HG03280 (cell line): Measurements from ENCODE around the gene CCSER2.
"Not testable (repeated sequence)": the region's sequence is repeated elsewhere in the genome, so short reads cannot be mapped to it uniquely, and the experiment has no call there.

ENCODE experiments used
- ATAC-seq: cut with Tn5 transposase; IDR thresholded peaks from one replicate; pipeline ENCODE4 v1.9.1; 2021; ENCODE audit warnings: mild to moderate bottlenecking, moderate library complexity; ENCODE audit not compliant: unreplicated experiment

The CCSER2 gene, protein sequence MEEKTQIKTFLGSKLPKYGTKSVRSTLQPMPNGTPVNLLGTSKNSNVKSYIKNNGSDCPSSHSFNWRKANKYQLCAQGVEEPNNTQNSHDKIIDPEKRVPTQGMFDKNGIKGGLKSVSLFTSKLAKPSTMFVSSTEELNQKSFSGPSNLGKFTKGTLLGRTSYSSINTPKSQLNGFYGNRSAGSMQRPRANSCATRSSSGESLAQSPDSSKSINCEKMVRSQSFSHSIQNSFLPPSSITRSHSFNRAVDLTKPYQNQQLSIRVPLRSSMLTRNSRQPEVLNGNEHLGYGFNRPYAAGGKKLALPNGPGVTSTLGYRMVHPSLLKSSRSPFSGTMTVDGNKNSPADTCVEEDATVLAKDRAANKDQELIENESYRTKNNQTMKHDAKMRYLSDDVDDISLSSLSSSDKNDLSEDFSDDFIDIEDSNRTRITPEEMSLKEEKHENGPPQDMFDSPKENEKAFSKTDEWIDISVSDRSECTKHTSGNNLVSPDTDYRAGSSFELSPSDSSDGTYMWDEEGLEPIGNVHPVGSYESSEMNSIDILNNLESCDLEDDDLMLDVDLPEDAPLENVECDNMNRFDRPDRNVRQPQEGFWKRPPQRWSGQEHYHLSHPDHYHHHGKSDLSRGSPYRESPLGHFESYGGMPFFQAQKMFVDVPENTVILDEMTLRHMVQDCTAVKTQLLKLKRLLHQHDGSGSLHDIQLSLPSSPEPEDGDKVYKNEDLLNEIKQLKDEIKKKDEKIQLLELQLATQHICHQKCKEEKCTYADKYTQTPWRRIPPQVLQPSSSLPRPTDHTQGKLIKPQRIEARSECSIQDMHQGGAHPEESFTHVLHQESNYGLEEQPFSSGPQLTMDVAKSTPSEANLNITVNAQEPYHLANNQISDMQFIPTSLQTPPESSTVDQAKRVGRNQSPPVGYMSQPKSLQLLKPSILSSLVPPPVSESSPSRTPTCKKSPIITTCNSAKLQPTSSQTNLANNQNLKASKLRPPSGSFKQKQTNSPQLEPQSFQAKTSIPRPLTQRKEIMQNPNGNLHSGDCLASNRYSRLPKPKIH

DNA sequence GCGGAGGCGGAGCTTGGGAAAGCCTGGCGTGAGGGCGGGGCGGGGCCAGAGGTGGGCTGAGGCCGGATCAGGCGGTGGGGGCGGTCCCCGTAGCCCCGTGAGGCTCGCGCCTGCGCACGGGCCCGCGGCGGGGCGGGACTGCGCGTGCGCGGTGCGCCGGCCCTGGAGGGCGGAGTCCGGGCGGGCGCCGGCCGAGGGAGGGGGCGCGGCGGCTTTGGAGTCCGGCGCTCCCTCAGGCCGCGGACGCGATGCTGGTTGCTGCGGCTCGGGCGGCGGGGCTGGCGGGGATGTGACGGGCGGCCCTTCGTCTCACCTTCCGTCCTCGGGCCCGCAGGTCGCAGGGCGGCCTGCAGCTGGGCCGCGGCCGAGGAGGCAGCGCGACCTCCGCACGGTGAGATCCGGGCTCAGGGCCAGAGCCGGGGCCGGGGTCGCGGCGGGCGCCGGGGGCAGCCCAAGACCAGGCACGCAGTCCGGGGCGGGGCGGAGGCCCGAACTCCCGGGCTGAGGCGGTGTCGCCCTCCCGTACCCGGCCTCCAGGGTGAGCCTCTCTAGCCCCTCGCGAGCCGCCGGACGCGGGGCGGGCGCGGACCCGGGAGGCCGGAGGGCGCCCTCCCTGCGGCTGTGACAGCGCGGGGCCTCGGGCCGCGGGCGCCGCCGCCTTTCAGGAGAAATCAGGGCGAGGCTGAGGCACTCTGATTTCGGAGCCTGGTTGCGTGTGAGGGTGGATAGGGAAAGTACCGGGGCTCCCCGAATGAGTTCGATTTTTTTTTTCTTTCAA lies at the start of gene CCSER2:
Gene CCSER2 (plus strand): TSS at position 172 of the 778 bp plus-strand sequence. CDS start 42,464 bp downstream, outside the sequence.
- peak; percentile 68 for ATAC-seq

DNA sequence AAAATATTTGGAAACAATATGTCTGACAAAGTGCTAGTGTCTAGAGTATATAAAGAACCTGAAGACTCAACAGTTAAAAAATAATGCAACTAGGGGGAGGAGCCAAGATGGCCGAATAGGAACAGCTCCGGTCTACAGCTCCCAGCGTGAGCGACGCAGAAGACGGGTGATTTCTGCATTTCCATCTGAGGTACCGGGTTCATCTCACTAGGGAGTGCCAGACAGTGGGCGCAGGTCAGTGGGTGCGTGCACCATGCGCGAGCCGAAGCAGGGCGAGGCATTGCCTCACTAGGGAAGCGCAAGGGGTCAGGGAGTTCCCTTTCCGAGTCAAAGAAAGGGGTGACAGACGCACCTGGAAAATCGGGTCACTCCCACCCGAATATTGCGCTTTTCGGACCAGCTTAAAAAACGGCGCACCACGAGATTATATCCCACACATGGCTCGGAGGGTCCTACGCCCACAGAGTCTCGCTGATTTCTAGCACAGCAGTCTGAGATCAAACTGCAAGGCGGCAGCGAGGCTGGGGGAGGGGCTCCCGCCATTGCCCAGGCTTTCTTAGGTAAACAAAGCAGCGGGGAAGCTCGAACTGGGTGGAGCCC lies 48.4 kb upstream of the CCSER2 start:
- not testable (repeated sequence) for ATAC-seq

DNA sequence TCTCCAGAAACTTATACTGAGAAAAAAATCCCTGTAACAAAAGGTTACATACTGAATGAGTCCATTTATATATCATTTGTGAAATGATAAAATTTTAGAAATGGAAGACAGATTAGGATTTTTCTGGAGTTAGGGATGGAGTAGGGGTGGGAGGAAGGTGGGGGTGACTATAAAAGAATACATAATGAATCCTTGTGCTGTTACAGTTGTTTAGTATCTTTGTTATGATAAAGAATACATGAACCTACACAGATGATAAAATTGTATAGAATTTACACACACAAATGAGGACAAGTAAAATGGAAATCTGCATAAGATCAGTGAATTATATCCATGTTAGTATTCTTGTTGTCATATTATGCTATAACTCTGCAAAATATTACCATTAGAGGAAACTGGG lies 41.7 kb upstream of the CCSER2 start:
- no peak for ATAC-seq

DNA sequence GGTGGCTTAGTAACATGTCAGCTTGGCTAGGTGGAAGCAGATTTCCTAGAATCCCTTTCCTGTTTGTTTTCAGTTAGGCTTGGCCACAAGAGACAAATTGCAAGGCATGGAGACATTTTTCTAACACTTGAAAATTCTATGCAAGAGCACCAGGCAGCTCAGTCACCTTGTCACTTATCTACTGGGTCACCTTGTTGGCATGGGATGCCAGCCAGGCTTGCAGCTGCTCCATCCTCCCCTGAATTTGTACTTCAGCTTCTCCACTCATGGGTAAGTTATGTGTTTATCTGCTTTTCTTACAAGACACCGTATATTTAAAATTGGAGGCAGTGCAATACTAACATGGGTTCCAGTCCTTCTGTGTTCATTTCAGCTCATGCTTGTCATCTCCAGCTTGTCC lies 40.2 kb upstream of the CCSER2 start:
- ATAC-seq, result no peak

DNA sequence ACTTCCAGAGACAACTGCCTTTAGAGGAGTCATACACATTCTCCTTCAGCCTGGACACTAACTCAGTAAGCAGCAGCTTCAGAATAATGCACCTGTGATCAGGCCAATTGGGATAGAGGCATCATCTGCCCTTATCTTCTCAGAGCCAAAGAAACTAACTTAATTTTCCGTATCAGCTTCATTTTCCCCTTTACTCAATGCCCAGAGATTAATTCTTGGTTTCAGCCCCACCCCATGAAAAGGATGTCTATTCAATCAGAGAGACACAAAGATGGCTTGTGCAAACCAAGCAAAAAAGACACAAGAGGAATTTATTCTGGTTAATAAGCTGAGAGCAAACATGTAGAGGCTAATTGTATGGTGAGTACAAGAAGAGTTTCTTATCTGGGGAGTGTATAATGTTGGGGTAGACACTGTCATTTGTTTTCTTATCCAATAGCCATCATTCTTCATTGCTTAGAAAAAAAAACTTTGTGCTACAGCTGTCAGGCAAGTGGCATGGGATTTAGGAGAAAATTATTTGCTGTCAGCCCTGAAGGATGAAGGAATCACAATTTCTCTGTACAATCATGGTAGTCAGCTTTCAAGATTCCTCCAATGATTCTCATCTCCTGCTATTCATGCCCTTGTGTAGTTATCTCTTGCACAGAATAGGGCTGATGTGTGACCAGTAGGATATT lies 38.7 kb upstream of the CCSER2 start:
- ATAC-seq, result no peak

DNA sequence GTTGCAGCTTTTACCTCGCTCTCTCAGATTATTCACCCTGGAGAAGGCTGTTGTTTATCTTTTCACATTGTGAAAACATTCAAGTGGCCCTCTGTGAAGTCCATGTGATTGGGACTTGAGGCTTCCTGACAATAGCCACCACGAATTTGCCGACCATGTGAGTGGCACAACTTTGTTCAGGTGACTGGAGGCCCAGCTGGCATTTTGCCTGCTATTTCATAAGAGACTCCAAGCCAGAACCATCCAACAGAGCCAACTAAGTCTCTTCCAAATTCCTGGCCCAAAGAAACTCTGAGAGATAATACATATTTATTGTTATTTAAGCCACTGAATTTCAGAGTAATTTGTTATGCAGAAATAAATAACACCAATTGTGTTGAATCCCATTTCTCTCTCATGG lies 38.2 kb upstream of the CCSER2 start:
- ATAC-seq, result no peak

DNA sequence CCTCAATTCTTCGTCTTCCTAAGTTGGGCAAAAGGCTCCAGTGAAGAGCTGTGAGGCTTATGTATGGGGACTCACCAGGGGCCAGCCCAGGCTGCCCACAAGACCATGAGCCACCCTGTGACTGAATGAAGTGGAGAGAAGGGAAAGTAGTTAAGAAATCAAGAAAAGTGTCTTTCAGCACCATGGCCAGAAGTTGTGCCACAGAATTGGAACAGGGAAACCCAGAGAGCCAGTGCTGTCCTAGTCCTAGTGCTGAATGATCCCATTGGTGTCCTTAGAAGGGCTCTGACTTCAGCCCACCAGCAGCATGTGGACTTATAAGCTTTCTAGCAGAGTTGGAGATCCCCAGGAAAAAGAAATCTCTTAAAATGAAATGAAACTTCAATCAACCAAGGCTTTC lies 37.0 kb upstream of the CCSER2 start:
- no peak for ATAC-seq

DNA sequence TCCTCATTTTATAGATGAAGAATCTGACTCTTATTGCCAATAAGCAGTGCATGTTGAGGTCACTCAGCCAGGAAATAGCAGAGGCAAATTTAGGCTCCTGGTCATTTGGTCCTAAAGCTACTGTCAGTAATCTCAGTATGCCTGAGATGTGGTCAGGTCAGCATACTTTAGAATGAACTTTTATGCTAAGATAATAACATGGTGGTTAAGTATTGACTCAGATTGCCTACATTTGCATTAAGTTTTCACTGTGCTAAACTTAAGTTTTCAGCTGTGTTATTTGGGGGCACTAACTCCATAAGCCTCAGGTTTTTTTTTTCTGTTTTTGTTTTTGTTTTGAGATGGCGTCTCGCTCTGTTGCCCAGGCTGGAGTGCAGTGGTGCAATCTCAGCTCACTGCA lies 35.9 kb upstream of the CCSER2 start:
- ATAC-seq, result peak; percentile 48

DNA sequence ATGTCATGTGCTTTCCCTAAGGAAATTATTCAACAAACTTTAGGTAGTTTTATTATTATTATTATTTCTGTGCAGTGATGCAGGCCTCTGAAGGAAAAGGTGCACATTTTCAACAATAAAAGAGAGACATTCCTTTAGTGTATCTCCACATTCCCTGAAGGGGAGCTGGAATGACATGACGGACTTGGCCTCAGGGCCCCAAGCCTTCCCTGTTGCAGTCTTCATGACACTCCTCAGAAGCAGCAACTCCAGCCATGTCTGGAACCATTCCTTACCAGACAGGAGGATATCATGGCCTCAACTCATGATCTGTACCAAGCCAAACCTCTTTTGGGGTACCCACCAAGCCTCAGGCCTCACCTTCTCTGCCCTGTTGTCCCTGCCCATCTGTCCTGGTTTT lies 35.2 kb upstream of the CCSER2 start:
- ATAC-seq, result no peak

DNA sequence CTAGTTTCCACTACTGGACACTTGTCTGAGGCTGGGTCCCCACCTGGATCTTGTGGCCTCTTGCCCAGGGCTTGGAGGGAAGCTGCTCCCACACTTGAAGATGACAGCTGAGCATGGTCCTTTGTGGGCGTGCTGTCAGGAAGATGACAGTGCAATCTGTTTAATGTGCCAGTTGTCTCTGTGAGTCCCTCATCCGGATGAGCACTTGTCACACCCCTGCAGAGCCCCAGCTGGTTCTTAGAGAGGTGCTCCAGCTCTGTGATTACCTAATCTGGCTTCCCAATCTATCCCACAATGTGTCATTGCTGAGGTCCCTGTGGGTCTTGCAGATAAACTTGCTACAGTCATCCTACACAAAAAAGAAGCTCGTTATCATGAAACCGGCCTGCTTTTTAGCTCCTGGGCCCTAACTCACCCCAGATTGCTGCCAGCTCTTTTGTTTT lies 34.8 kb upstream of the CCSER2 start:
- ATAC-seq, result no peak

DNA sequence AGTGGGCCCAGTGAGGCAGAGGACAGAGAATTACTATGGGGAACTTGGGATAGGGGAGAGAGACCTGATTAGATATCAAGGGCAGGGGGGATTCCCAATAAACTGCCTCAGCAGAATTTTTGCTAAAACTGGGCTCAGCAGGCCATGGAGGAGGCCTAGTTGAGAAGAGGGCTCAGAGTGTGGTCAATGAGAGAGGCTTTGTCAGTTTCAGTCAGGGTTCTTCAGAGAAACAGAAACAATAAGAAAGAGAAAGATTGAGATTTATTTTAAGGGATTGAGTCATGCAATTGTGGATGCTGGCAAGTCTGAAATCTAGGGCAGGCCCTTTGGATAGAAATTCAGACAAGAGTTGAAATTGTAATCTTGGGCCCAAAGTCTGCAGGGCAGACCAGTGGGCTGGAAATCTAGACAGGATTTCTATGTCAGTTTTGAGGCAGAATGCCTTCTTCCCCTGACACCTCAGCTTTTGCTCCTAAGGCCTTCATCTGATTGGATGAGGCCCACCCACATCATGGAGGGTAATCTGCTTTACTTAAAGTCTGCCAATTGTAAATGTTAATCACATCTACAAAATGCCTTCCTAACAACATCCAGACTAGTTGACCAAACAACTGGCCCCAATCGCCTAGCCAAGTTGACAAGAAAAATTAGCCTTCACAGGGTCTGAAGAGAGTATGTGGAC lies 33.5 kb upstream of the CCSER2 start:
- ATAC-seq, result peak; percentile 75

DNA sequence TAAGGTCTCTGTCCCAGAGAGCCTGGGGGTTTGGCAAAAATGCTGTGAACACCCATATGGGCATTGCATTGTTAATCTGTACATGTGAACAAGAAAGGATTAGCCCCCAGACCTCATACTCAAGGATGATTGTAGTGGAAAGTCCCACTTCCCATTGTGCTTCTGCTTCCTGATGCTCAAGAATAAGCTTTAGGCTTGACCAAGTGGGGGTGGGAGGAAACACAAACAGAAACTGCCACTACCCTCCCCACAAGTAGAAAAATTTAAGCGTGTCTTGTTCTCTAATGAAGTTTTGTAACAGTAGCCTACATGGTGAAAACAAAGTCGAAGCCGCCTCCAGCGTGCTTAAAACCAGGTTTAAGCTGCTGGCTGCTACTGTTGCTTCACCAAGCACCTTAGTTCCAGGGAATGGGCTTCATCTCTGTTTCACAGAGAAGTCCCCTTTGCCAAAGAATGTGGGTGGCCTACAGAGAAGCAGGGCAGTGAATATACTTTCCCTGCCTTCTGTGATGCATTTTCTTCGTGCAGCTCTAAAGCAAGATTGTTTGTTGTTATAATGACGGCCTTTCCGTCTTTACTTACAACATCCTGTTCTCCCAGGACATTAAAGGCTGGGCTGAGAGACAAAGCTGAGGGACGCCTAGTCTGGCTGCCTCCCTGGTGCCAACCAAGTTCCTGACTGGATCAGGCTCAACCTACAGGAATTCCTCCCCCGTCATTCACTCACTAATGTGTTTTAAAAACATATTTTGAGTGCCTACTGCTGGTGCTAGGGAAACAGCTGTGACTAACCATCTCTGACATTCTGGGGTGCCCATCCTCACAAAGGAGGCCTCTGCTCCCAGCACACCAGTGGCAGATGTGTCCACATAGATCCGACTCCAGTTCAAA lies 32.1 kb upstream of the CCSER2 start:
- no peak for ATAC-seq

DNA sequence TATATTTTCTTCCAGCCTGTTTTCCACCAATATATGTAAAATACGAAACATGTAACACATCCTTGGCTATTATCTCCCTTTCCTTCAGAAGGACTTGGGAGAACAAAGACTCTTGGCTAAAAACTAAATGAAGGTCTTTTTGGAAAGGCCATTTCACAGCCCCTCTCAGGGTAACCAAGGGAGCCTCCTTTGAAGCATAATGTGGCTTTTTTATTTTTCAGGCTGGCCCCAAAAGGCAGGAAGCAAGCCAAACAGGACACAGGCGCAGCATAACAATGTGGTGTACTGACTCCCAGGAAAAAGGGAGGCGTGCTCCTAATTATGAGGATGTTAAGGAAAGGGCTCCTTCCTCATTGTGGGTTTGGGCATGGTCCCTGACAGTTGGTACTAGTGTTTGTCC lies 30.3 kb upstream of the CCSER2 start:
- ATAC-seq, result no peak

DNA sequence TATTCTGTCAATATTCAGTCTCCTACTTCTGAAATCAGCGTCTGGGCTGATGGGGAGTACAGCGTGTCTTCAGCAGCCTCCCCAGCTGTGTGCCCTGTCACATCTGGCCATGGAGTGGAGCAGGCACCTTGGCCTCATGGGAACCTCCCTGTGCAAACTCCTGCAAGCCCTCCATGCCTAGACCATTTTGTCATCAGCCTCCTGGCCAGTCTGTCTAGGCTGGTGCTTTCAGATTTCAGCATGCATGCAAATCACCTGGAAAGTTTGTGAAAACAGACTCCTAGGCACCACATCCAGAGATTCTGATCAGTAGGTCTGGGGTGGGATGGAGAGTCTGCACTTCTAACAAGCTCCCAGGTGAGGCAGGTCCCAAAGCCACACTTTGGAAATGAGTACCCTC lies 26.2 kb upstream of the CCSER2 start:
- ATAC-seq, result no peak

DNA sequence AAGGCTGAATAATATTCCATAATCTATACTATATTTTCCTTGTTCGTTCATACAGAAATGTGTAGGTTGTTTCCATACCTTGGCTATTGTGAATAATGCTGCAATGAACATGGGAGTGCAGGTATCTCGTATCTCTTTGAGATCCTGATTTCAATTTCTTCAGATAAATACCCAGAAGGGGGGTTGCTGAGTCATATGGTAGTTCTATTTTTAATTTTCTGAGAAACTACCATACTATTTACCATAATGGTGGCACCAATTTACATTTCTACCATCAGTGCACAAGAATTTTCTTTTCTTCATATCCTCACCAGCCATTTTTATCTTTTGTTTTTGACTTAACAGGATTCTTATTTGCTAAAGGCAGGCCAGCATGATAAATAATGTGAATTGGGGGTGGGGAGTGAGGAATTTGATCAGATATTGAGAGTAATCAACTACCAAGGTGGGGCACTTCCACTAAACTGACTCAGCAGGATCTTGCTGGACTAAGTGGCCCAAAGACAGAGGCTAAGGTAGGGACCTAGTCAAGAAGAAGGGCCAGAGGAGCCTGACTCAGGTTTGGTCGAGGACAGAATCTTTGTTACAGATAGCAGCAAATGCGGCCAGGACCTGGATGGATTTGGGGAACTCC lies 21.5 kb upstream of the CCSER2 start:
- ATAC-seq, result no peak

DNA sequence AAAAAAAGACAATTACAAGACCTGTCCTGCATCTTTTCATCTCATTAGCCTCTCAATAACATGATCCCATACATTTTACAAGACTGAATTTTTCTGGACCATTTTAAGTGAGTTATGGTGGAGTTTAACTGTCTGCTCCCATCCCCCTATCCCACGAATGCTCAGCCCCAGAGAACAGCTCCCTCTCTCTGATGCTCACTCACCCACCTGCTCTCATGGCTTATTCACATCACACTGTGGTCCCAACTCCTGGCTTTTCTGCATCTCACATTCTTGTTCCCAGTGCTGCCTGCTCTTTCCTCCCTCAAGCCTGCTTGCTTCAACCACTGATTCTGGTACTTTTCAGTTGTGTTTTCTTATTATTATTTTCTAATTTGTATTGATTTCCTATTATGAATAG lies 20.4 kb upstream of the CCSER2 start:
- ATAC-seq, result no peak

DNA sequence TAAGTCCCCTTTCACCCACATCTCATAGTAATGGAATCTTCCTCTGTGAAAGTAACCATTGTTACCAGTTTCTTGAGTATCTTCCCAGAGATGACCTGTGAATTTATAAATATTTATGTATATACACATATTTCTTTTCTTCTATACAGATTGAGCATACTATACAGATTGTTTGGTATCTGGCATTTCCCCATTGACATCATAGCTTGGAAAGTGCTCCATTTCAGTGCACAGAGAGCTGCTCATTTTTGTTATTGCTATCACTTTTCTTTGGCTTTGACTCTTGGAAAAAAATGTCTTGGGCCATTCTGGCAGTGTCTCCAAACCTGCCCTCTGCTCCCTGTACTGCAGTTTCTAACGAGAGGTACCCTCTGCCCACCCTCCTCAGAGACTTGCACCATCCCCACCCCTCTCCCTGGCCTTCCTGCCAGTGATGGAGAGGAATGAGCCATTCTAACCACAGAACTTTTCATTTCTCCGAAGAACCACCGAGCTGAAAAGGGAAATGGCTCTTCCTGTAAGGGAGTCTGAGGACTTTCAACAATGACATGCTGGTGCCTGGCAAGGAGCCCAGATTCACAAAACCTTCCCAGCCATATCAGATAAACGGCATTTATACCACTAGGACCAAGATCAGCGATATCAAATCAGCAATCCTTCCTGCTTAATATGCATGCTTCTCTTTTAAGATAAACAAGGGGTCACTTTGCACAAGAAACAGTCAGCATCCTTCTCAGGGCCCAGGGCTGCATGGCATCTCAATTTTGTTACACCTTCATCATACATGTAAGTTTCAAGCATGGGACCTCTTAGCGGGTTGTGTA lies 19.7 kb upstream of the CCSER2 start:
- no peak for ATAC-seq
